Keratinocyte (primary cell): ENCODE results near the gene MYDGF. TPM values are rescaled to one million over a fixed set of nuclear protein-coding genes. Genes with fewer than 3 reads are reported as not detected.

Experiments
- DNase-seq: peaks from one replicate; pipeline ENCODE4 v3.0.0-alpha.2; 2011; ENCODE audit warnings: low read depth, missing footprints, low spot score
- FAIRE-seq: peaks from 2 replicates; lab custom pipeline; 2011; peaks lifted over from hg19 to GRCh38; lab: Jason Lieb, UNC
- H2AFZ ChIP-seq: 2 replicates; pipeline ENCODE4 v1.6.0; 2012; ENCODE audit warnings: low read length, control low read depth, inconsistent platforms; ENCODE audit not compliant: control insufficient read depth
- H3K27ac ChIP-seq: 2 replicates; pipeline ENCODE4 v1.5.1; 2011; ENCODE audit warnings: low read length; ENCODE audit not compliant: control insufficient read depth, insufficient read depth
- H3K27me3 ChIP-seq: 3 replicates; pipeline ENCODE4 v1.6.0; 2011; ENCODE audit warnings: low read length; ENCODE audit not compliant: control insufficient read depth, insufficient read depth; ENCODE audit errors: extremely low read depth
- H3K36me3 ChIP-seq, 2 experiments: 2 replicates in 1 of 2; 3 replicates in 1 of 2; pipeline ENCODE4 v1.5.1; 2011; ENCODE audit warnings: low read length in 2 of 2, mild to moderate bottlenecking in 1 of 2; ENCODE audit not compliant: control insufficient read depth in 2 of 2, insufficient read depth in 2 of 2; ENCODE audit errors: extremely low read depth in 1 of 2
- H3K4me1 ChIP-seq: 3 replicates; pipeline ENCODE4 v1.5.1; 2011; ENCODE audit warnings: low read length; ENCODE audit not compliant: control insufficient read depth, insufficient read depth; ENCODE audit errors: extremely low read depth
- H3K4me2 ChIP-seq: 3 replicates; pipeline ENCODE4 v1.6.0; 2011; ENCODE audit warnings: low read depth, low read length; ENCODE audit not compliant: control insufficient read depth, insufficient read depth; ENCODE audit errors: extremely low read depth
- H3K4me3 ChIP-seq, 3 experiments: fragments of 200-600 bp in 1 of 3; sonication (generic) in 1 of 3; 2 replicates in 2 of 3; 3 replicates in 1 of 3; pipeline ENCODE4 v1.5.1; 2011 to 2016; ENCODE audit warnings: low read length in 3 of 3, mild to moderate bottlenecking in 3 of 3, control low read depth in 2 of 3, inconsistent platforms in 1 of 3, low read depth in 1 of 3, mixed read lengths in 1 of 3, mixed run types in 1 of 3, moderate library complexity in 1 of 3; ENCODE audit not compliant: control insufficient read depth in 2 of 3, insufficient read depth in 2 of 3; ENCODE audit errors: extremely low read depth in 1 of 3
- H3K79me2 ChIP-seq: 2 replicates; pipeline ENCODE4 v1.6.0; 2012; ENCODE audit warnings: low read length; ENCODE audit not compliant: control insufficient read depth, insufficient read depth
- H3K9ac ChIP-seq: 3 replicates; pipeline ENCODE4 v1.6.0; 2011; ENCODE audit warnings: low read length; ENCODE audit not compliant: control insufficient read depth, insufficient read depth; ENCODE audit errors: extremely low read depth
- H3K9me1 ChIP-seq: 3 replicates; pipeline ENCODE4 v1.6.0; 2011; ENCODE audit warnings: low read length; ENCODE audit not compliant: control insufficient read depth, insufficient read depth; ENCODE audit errors: extremely low read depth
- H3K9me3 ChIP-seq: 2 replicates; pipeline ENCODE4 v1.5.1; 2012; ENCODE audit warnings: low read depth, low read length; ENCODE audit not compliant: control insufficient read depth
- H4K20me1 ChIP-seq: 3 replicates; pipeline ENCODE4 v1.6.0; 2011; ENCODE audit warnings: low read length; ENCODE audit not compliant: control insufficient read depth, insufficient read depth; ENCODE audit errors: extremely low read depth
- CTCF ChIP-seq, 3 experiments: IDR thresholded peaks in 1 of 3; conservative IDR thresholded peaks in 1 of 3; optimal IDR thresholded peaks in 1 of 3; 2 replicates in 2 of 3; 3 replicates in 1 of 3; pipeline versions ENCODE3 to v1.5.1; 2011; ENCODE audit warnings: low read length in 3 of 3, mild to moderate bottlenecking in 3 of 3, moderate library complexity in 2 of 3, control low read depth in 1 of 3, inconsistent platforms in 1 of 3; ENCODE audit not compliant: insufficient read depth in 2 of 3; ENCODE audit errors: extremely low read depth in 1 of 3
- EZH2 ChIP-seq: IDR thresholded peaks from one replicate; pipeline ENCODE4 v1.6.1; 2012; ENCODE audit warnings: inconsistent platforms, mild to moderate bottlenecking, low read length, moderate library complexity
- dilution Hi-C: fragments of 300-500 bp; cut with MboI; formaldehyde crosslinking; loops from one replicate; pipeline ENCODE4 v1.7.0; 2020; ENCODE audit warnings: low sequenced_read_pairs; ENCODE audit not compliant: extremely low pct_ligation_motif_present
- polyA plus RNA-seq, 5 experiments: library from polyadenylated mRNA; depleted of rRNA in 3 of 5; stranded (reverse) in 3 of 5; stranded (forward) in 1 of 5; unstranded in 1 of 5; fragments of >200 nt; gene quantifications; 1 replicate in 1 of 5; 2 replicates in 3 of 5; 3 replicates in 1 of 5; pipeline versions ENCODE4 v1.2.1 to v1.2.3, GENCODE V29; 2011 to 2012; ENCODE audit warnings: missing spikeins in 2 of 5, low read depth in 1 of 5, low replicate concordance in 1 of 5

Gene MYDGF
- polyA plus RNA-seq, 1 donor (not counting 4 experiments of a cell fraction or from before 2014, with no cell fraction given) = 85.9 TPM

DNA sequence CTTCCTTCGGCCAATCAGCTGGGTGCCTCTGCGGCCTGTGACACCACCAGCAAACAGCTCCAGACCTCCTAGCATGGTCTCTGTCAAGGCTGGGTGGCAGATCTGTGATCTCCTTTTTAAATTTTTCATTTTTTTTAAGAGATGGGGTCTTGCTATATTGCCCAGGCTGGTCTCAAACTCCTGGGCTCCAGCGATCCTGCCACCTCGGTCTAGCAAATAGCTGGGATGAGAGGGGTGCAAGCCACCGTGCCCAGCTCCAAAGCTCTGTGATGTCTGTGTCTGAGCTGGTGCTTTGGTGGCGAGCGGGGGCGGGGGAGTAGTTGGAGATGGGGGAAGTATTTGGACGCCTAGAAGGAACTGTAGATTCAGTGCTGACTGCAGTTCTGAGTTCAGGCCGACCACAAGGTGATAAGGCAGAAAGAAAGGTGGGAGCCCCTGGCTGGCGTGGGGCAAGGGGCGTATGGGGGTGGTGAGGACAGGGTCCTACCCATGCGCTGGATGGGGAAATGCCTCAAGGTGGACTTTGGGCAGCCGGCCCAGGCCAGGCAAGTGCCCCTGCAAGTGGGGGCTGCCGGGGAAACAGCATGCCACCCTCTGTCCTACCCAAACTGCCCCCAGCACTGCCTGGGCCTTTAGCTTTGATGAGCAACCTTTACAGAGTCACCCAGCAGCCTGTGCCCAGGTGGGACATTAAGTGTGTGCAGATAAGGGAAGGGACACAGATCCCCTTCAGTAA lies 48.0 kb upstream of the MYDGF start:
- no peaks in the 10 kb centered on the region for H3K9me1 ChIP-seq
- peaks cover 57% of the 10 kb centered on the region for H3K79me2 ChIP-seq
- peak overlapping the region; percentile 22 for H3K9ac ChIP-seq
- no peaks in the 10 kb centered on the region for H4K20me1 ChIP-seq
- dilution Hi-C loops = no loop called here
- no peak overlapping the region for H2AFZ ChIP-seq
- DNase-seq (no peak), FAIRE-seq (no peak)
- H3K9me3 ChIP-seq = no peaks in the 10 kb centered on the region
- peaks cover 57% of the 10 kb centered on the region for H3K4me1 ChIP-seq
- TF ChIP-seq EZH2 = no peak
- H3K27me3 ChIP-seq = no peaks in the 10 kb centered on the region
- peaks cover 35 to 64% of the 10 kb centered on the region in 2 experiments for H3K36me3 ChIP-seq
- H3K4me3 ChIP-seq = no peak overlapping the region
- H3K4me2 ChIP-seq = no peak overlapping the region
- H3K27ac ChIP-seq = peak overlapping the region; percentile 52

DNA sequence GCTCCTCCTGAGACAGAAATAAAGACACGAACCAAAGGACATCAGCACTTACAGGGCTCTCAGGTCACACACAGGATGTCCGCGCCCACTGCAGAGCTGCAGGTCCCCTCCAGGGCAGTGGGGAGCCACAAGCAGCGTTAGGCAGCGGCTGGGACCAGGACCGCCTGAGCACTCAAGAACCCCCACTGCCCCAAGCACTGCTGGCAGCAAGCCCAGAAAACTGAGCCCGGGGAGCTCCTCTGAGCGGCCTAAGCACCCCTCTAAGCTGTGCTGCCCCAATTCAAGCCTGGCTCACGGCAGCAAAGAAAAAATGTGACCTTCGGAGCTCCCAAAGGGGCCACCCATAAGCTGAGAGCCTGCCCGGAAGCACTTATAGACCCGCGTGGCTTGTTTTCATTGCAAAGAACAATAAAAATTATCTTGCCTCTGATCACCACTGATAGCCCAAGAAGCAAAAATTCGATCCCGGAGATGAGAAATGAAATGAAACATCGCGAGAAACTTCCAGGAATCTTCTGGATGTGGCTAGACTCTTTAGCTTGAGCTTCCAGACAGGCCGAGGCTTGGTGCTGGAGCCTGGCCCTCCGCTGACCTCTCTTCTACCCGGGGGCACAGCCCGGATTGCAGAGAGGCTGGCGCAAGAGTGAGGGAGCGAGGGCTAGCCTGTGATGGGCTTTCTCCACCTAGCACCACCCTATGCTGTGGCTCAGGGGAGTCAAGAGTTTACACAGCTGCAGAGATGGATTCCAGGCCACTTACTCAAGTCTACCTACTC lies 47.2 kb upstream of the MYDGF start:
- Histone ChIP-seq H2AFZ (no peak overlapping the region), H3K9me1 (no peaks in the 10 kb centered on the region), H3K9ac (peak overlapping the region; percentile 35), H3K4me2 (peak overlapping the region; percentile 37), H4K20me1 (no peaks in the 10 kb centered on the region), H3K4me3 (peak overlapping the region in 2 of 3 experiments; percentile 1 to 20), H3K79me2 (peaks cover 52% of the 10 kb centered on the region), H3K9me3 (no peaks in the 10 kb centered on the region), H3K36me3 (peaks cover 41 to 70% of the 10 kb centered on the region in 2 experiments), H3K4me1 (peaks cover 62% of the 10 kb centered on the region), H3K27me3 (no peaks in the 10 kb centered on the region), H3K27ac (peak overlapping the region; percentile 52)
- dilution Hi-C loops = no loop called here
- TF ChIP-seq CTCF (optimal IDR thresholded peaks at IDR 0.05 in 1 of 3, IDR thresholded peaks at IDR 0.05 in 1 of 3, conservative IDR thresholded peaks at IDR 0.05 in 1 of 3; ENCODE audit: extremely low read depth in 1 of 3, insufficient read depth in 2 of 3, low read length in 3 of 3) (no peak), EZH2 (no peak)
- DNase-seq (no peak), FAIRE-seq (peak; percentile 39)
